ENCODE data around the gene GPR183.

GPR183 gene

DNA sequence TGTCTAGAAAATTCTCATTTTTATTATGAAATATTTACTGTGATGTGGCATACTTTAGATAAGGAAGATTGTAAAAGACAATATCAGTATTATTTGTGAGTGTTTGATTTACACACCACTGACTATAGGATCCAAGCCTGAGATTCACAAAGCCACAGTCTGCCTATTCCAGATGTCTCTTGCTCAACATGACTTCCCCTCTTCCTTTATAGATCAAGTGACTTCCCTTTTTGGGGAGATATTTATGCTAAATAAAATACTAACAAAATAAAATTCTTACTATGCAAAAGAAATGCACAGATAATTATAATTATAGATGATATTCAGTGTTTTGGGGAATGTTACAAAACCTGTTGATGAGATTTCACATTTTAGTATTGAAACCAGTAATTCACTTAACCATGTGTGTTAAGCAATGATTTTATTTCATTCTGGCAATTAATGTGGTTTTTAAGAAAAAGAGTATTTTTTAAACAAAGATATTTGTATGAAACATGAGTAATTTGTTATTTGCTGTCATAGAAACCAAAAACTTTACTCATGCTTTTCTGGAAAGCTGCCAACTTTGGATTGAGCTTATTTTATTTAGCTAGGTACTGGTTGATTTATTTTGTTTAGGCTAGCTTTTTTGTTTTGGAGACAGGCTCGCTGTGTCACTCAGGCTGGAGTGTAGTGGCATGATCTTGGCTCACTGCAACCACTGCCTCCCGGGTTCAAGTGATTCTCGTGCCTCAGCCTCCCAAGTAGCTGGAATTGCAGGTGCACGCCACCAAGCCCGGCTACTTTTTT is 13.7 kb upstream of the GPR183 start:
- Histone ChIP-seq H3K79me2 (ENCODE audit: insufficient read depth, low read length) (no peaks in the 10 kb centered on the region; the same call in 1 of the 2 replicates), H3K4me2 (ENCODE audit: low read depth, low read length, poor library complexity, severe bottlenecking) (no peak overlapping the region), H3K4me3 (ENCODE audit: low read length, poor library complexity, severe bottlenecking) (no peak overlapping the region), H3K9me3 (ENCODE audit: insufficient read depth, low read depth, low read length) (no peaks in the 10 kb centered on the region), H3K9me2 (replicated peaks; ENCODE audit: low read depth, low read length) (no peaks in the 10 kb centered on the region), H3K36me3 (ENCODE audit: insufficient read depth, low read length) (peaks cover 64% of the 10 kb centered on the region; the same call in 1 of the 2 replicates), H2AFZ (ENCODE audit: low read length) (no peak overlapping the region), H3K9ac (ENCODE audit: low read depth, low read length, poor library complexity, severe bottlenecking) (no peak overlapping the region), H3F3A (ENCODE audit: low read depth) (no peaks in the 10 kb centered on the region), H4K20me1 (ENCODE audit: insufficient read depth, low read length, poor library complexity, severe bottlenecking) (no peaks in the 10 kb centered on the region), H3K27me3 (ENCODE audit: insufficient read depth, low read length, poor library complexity, severe bottlenecking) (no peaks in the 10 kb centered on the region), H3K4me1 (ENCODE audit: insufficient read depth, low read length, poor library complexity, severe bottlenecking) (peaks cover 4% of the 10 kb centered on the region)
- TF ChIP-seq, protein P1, sequence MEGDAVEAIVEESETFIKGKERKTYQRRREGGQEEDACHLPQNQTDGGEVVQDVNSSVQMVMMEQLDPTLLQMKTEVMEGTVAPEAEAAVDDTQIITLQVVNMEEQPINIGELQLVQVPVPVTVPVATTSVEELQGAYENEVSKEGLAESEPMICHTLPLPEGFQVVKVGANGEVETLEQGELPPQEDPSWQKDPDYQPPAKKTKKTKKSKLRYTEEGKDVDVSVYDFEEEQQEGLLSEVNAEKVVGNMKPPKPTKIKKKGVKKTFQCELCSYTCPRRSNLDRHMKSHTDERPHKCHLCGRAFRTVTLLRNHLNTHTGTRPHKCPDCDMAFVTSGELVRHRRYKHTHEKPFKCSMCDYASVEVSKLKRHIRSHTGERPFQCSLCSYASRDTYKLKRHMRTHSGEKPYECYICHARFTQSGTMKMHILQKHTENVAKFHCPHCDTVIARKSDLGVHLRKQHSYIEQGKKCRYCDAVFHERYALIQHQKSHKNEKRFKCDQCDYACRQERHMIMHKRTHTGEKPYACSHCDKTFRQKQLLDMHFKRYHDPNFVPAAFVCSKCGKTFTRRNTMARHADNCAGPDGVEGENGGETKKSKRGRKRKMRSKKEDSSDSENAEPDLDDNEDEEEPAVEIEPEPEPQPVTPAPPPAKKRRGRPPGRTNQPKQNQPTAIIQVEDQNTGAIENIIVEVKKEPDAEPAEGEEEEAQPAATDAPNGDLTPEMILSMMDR (conservative IDR thresholded peaks at IDR 0.05; ENCODE audit: low read length) = no peak
- TF ChIP-seq EZH2phosphoT487 (IDR thresholded peaks at IDR 0.05; ENCODE audit: borderline replicate concordance) = no peak

DNA sequence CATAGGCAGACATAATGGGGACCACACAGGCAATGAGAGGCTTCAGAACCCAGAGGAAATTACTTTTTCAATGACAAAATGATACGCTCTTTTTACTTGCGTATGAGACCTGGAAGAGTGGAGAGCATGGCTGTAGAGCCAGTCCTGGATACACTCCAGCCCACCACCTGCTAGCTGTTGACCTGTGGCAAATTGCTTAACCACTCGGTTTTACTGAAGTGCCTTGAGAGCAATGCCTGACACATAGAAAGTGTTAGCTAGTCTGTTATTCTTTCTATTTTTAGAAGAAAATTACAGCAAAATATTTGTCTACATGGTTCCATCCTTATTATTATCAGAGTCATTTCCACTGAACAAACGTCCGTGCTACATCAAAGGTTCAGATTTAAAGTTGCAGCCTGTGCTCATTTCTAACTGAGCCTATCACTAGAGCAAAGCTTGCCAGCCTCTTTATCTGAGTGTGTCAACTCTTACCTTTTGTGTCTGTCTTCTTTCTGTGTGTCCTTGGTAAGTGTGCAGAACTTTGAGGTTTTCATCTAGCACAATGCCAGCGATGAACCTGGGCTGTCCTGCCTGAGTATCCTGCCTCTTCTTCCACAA is 9.6 kb upstream of the GPR183 start:
- no peaks in the 10 kb centered on the region for H3K4me1 ChIP-seq (ENCODE audit: insufficient read depth, low read length, poor library complexity, severe bottlenecking)
- H3K9me3 ChIP-seq (ENCODE audit: insufficient read depth, low read depth, low read length) = no peaks in the 10 kb centered on the region
- H2AFZ ChIP-seq (ENCODE audit: low read length) = no peak overlapping the region
- no peak overlapping the region for H3K9ac ChIP-seq (ENCODE audit: low read depth, low read length, poor library complexity, severe bottlenecking)
- no peak overlapping the region for H3K4me2 ChIP-seq (ENCODE audit: low read depth, low read length, poor library complexity, severe bottlenecking)
- no peaks in the 10 kb centered on the region for H3F3A ChIP-seq (ENCODE audit: low read depth)
- peaks cover 4% of the 10 kb centered on the region for H4K20me1 ChIP-seq (ENCODE audit: insufficient read depth, low read length, poor library complexity, severe bottlenecking)
- TF ChIP-seq, protein P1 (conservative IDR thresholded peaks at IDR 0.05; ENCODE audit: low read length) = no peak
- TF ChIP-seq EZH2phosphoT487 (IDR thresholded peaks at IDR 0.05; ENCODE audit: borderline replicate concordance) = no peak
- peaks cover 54% of the 10 kb centered on the region; the same call in 1 of the 2 replicates for H3K36me3 ChIP-seq (ENCODE audit: insufficient read depth, low read length)
- H3K27me3 ChIP-seq (ENCODE audit: insufficient read depth, low read length, poor library complexity, severe bottlenecking) = no peaks in the 10 kb centered on the region
- no peaks in the 10 kb centered on the region for H3K9me2 ChIP-seq (replicated peaks; ENCODE audit: low read depth, low read length)
- peaks cover 15% of the 10 kb centered on the region; the same call in 1 of the 2 replicates for H3K79me2 ChIP-seq (ENCODE audit: insufficient read depth, low read length)
- no peak overlapping the region for H3K4me3 ChIP-seq (ENCODE audit: low read length, poor library complexity, severe bottlenecking)

DNA sequence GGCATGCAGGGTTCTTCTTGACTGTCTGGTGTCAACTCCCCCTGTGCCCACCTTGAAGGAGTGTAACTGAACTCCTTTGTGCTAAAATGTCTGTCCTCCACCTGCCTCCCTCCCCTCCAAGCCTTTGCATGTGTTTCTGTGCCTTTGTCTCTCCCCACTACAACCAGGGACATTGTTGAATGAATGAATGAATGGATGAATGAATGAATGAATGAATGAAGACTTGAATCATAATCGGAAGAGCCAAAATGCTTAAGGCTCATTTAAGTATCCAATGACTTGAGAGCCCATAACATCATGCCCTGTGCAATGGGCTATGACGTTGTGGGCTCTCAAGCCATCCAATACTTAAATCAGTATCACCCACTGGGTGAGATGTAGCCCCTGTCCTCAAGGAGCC is 9.0 kb upstream of the GPR183 start:
- Histone ChIP-seq H3F3A (ENCODE audit: low read depth) (no peaks in the 10 kb centered on the region), H3K9me3 (ENCODE audit: insufficient read depth, low read depth, low read length) (no peaks in the 10 kb centered on the region), H3K79me2 (ENCODE audit: insufficient read depth, low read length) (peaks cover 20% of the 10 kb centered on the region; the same call in 1 of the 2 replicates), H3K9me2 (replicated peaks; ENCODE audit: low read depth, low read length) (no peaks in the 10 kb centered on the region), H3K4me3 (ENCODE audit: low read length, poor library complexity, severe bottlenecking) (no peak overlapping the region), H3K36me3 (ENCODE audit: insufficient read depth, low read length) (peaks cover 56% of the 10 kb centered on the region; the same call in 1 of the 2 replicates), H2AFZ (ENCODE audit: low read length) (no peak overlapping the region), H3K9ac (ENCODE audit: low read depth, low read length, poor library complexity, severe bottlenecking) (no peak overlapping the region), H3K4me1 (ENCODE audit: insufficient read depth, low read length, poor library complexity, severe bottlenecking) (no peaks in the 10 kb centered on the region), H3K4me2 (ENCODE audit: low read depth, low read length, poor library complexity, severe bottlenecking) (no peak overlapping the region), H4K20me1 (ENCODE audit: insufficient read depth, low read length, poor library complexity, severe bottlenecking) (peaks cover 4% of the 10 kb centered on the region), H3K27me3 (ENCODE audit: insufficient read depth, low read length, poor library complexity, severe bottlenecking) (no peaks in the 10 kb centered on the region)
- TF ChIP-seq, protein P1 (conservative IDR thresholded peaks at IDR 0.05; ENCODE audit: low read length) = no peak
- TF ChIP-seq EZH2phosphoT487 (IDR thresholded peaks at IDR 0.05; ENCODE audit: borderline replicate concordance) = no peak

Measured in Loucy (cell line).